Thoracic aorta (tissue), 2 donors: Measurements from ENCODE around the gene KHDRBS1. TPM values are rescaled to one million over a fixed set of nuclear protein-coding genes. Genes with fewer than 3 reads are reported as not detected.
"Not testable (repeated sequence)": the region's sequence is repeated elsewhere in the genome, so short reads cannot be mapped to it uniquely, and the experiment has no call there.

Experiments
- ATAC-seq: fragments of 150-250 bp; one replicate; pipeline ENCODE4 v1.8.0; 2017; ENCODE audit warnings: low read depth; ENCODE audit not compliant: insufficient number of reproducible peaks, low FRiP score
- DNase-seq: peaks from one replicate; pipeline ENCODE4 v3.0.0-alpha.2; 2020; ENCODE audit warnings: low spot score
- H3K27ac ChIP-seq, 2 donors: fragments of 200-600 bp; sonication (generic); 1 replicate in 1 of 2; 2 replicates in 1 of 2; pipeline ENCODE4 v1.5.1; 2016; ENCODE audit warnings: mild to moderate bottlenecking in 2 of 2, moderate library complexity in 2 of 2
- H3K27me3 ChIP-seq: fragments of 200-600 bp; sonication (generic); replicated peaks from 2 replicates; pipeline ENCODE4 v1.6.0; 2016; ENCODE audit warnings: mild to moderate bottlenecking; ENCODE audit not compliant: insufficient read depth
- H3K36me3 ChIP-seq: fragments of 200-600 bp; sonication (generic); one replicate; pipeline ENCODE4 v1.5.1; 2016
- H3K4me1 ChIP-seq, 2 donors: fragments of 200-600 bp; sonication (generic); 1 replicate in 1 of 2; 2 replicates in 1 of 2; pipeline versions ENCODE4 v1.5.1 to v1.6.0; 2016; ENCODE audit warnings: low read depth in 2 of 2, mild to moderate bottlenecking in 1 of 2; ENCODE audit not compliant: control insufficient read depth in 1 of 2
- H3K4me3 ChIP-seq: fragments of 200-600 bp; sonication (generic); 2 replicates; pipeline ENCODE4 v1.5.1; 2016; ENCODE audit warnings: mild to moderate bottlenecking
- H3K9me3 ChIP-seq: fragments of 200-600 bp; sonication (generic); 2 replicates; pipeline ENCODE4 v1.5.1; 2016
- total RNA-seq, 2 donors: library from RNA; depleted of rRNA; stranded (reverse); fragments of >200 nt; gene quantifications; one replicate each; pipeline versions ENCODE4 v1.1.0 to v1.2.3, GENCODE V29; 2016
- TF ChIP-seq, protein P1 (sequence below): fragments of 200-600 bp; sonication (generic); IDR thresholded peaks from one replicate; pipeline ENCODE4 v1.5.1; 2019; ENCODE audit warnings: antibody characterized with exemption

Gene KHDRBS1
- total RNA-seq, 2 donors from 2014 or later: 45.5 to 82.6 TPM

DNA sequence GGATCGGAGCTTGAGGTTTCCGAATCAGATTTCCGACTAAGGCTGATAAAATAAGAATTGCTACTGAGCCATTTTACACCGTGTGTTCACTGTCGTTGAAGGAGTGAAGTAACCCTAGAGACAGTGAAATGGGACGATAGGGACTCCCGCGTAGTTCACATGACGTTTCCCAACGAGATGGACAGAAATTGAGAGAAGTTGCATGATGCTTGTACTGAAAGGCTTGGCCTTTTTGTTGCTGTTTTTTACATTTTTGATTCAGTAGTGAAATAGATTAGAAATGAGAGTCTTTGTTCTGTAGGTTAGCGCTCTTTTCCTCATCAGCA, 1.2 kb downstream of the KHDRBS1 start:
- no peaks in the 10 kb centered on the region for H3K27me3 ChIP-seq
- peaks cover 42 to 49% of the 10 kb centered on the region in 2 donors for H3K4me1 ChIP-seq
- ATAC-seq: no peak
- peak overlapping the region; percentile 75 for H3K4me3 ChIP-seq
- TF ChIP-seq, protein P1, sequence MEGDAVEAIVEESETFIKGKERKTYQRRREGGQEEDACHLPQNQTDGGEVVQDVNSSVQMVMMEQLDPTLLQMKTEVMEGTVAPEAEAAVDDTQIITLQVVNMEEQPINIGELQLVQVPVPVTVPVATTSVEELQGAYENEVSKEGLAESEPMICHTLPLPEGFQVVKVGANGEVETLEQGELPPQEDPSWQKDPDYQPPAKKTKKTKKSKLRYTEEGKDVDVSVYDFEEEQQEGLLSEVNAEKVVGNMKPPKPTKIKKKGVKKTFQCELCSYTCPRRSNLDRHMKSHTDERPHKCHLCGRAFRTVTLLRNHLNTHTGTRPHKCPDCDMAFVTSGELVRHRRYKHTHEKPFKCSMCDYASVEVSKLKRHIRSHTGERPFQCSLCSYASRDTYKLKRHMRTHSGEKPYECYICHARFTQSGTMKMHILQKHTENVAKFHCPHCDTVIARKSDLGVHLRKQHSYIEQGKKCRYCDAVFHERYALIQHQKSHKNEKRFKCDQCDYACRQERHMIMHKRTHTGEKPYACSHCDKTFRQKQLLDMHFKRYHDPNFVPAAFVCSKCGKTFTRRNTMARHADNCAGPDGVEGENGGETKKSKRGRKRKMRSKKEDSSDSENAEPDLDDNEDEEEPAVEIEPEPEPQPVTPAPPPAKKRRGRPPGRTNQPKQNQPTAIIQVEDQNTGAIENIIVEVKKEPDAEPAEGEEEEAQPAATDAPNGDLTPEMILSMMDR: no peak
- H3K27ac ChIP-seq: peak overlapping the region; percentile 99
- H3K36me3 ChIP-seq: no peaks in the 10 kb centered on the region
- no peaks in the 10 kb centered on the region for H3K9me3 ChIP-seq
- no peak for DNase-seq

DNA sequence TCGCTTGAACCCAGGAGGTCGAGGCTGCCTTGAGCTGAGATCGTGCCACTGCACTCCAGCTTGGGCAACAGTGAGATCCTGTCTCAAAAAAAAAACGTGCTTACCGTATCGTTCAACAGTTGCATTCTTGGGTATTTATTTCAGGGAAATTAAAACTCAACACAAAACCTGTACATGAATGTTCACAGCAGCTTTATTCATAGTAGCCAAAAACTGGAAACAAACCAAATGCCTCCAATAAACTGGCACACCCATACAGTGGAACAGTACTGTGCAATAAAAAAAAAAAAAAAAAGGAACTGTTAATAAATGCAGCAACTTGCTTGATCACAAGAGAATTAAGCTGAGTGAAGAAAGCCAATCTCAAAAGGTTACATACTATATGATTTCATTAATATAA, 6.7 kb downstream of the KHDRBS1 start:
- Histone ChIP-seq H3K4me1 (peaks cover 65 to 83% of the 10 kb centered on the region in 2 donors), H3K36me3 (no peaks in the 10 kb centered on the region), H3K4me3 (peak overlapping the region; percentile 14), H3K9me3 (no peaks in the 10 kb centered on the region), H3K27ac (no peak overlapping the region), H3K27me3 (no peaks in the 10 kb centered on the region)
- ATAC-seq (no peak), DNase-seq (no peak)
- TF ChIP-seq, protein P1: no peak

- peak overlapping the region in 1 of 2 donors; percentile 5 for H3K27ac ChIP-seq
- DNase-seq, H3K36me3 ChIP-seq, H3K9me3 ChIP-seq, H3K27me3 ChIP-seq, ATAC-seq, H3K4me3 ChIP-seq: not testable (repeated sequence)
- peaks cover 57 to 78% of the 10 kb centered on the region in 2 donors for H3K4me1 ChIP-seq
Measured at GRCh38 chr1:32021574-32022018, 7.9 kb downstream of the KHDRBS1 start.

- Histone ChIP-seq H3K4me1 (peaks cover 47 to 69% of the 10 kb centered on the region in 2 donors), H3K9me3 (no peaks in the 10 kb centered on the region), H3K4me3 (no peak overlapping the region), H3K36me3 (no peaks in the 10 kb centered on the region), H3K27ac (peak overlapping the region; percentile 49 to 51), H3K27me3 (no peaks in the 10 kb centered on the region)
- DNase-seq: no peak
- no peak for ATAC-seq
- TF ChIP-seq, protein P1: no peak
Measured at GRCh38 chr1:32023351-32023750, 9.7 kb downstream of the KHDRBS1 start.

GRCh38 chr1:32025515-32025914, 11.8 kb downstream of the KHDRBS1 start:
- no peak overlapping the region for H3K4me3 ChIP-seq
- ATAC-seq (no peak), DNase-seq (no peak)
- peaks cover 25 to 58% of the 10 kb centered on the region in 2 donors for H3K4me1 ChIP-seq
- no peak overlapping the region for H3K27ac ChIP-seq
- H3K9me3 ChIP-seq: no peaks in the 10 kb centered on the region
- TF ChIP-seq, protein P1: no peak
- no peaks in the 10 kb centered on the region for H3K36me3 ChIP-seq
- H3K27me3 ChIP-seq: no peaks in the 10 kb centered on the region

- Histone ChIP-seq H3K27ac (no peak overlapping the region), H3K4me1 (peaks cover 17 to 62% of the 10 kb centered on the region in 2 donors)
- TF ChIP-seq, protein P1: no peak
Measured at GRCh38 chr1:32028746-32029145, 15.1 kb downstream of the KHDRBS1 start.

More at GRCh38 chr1:32028746-32029145, 15.1 kb downstream of the KHDRBS1 start:
- ATAC-seq: no peak
- H3K4me3 ChIP-seq: no peak overlapping the region
- H3K9me3 ChIP-seq: no peaks in the 10 kb centered on the region
- no peak for DNase-seq
- peaks cover 9% of the 10 kb centered on the region for H3K36me3 ChIP-seq
- H3K27me3 ChIP-seq: no peaks in the 10 kb centered on the region
